Skeletal muscle tissue (tissue), 4 donors: ENCODE results near the gene KRTAP10-3. TPM values are rescaled to one million over a fixed set of nuclear protein-coding genes. Genes with fewer than 3 reads are reported as not detected.
"Not testable (repeated sequence)": the region's sequence is repeated elsewhere in the genome, so short reads cannot be mapped to it uniquely, and the experiment has no call there.

Experiments used
- H3K27ac ChIP-seq: one replicate; pipeline ENCODE4 v1.7.0; 2013; ENCODE audit warnings: mild to moderate bottlenecking, low read depth, low read length, inconsistent platforms
- H3K27me3 ChIP-seq, 3 donors: one replicate each; pipeline ENCODE4 v1.7.0; 2013; ENCODE audit warnings: low read length in 3 of 3; ENCODE audit not compliant: control insufficient read depth in 3 of 3, insufficient read depth in 3 of 3
- H3K36me3 ChIP-seq, 3 donors: one replicate each; pipeline ENCODE4 v1.7.0; 2013; ENCODE audit warnings: low read length in 3 of 3; ENCODE audit not compliant: control insufficient read depth in 3 of 3, insufficient read depth in 3 of 3
- H3K4me1 ChIP-seq, 3 donors: one replicate each; pipeline ENCODE4 v1.7.0; 2013; ENCODE audit warnings: low read length in 3 of 3, mild to moderate bottlenecking in 3 of 3; ENCODE audit not compliant: control insufficient read depth in 3 of 3, insufficient read depth in 3 of 3
- H3K4me3 ChIP-seq, 3 donors: one replicate each; pipeline ENCODE4 v1.7.0; 2013; ENCODE audit warnings: low read length in 3 of 3
- H3K9ac ChIP-seq, 3 donors: one replicate each; pipeline ENCODE4 v1.7.0; 2013; ENCODE audit warnings: low read length in 3 of 3, mild to moderate bottlenecking in 3 of 3, moderate library complexity in 2 of 3, low read depth in 1 of 3
- H3K9me3 ChIP-seq, 3 donors: one replicate each; pipeline ENCODE4 v1.7.0; 2013; ENCODE audit warnings: low read length in 3 of 3; ENCODE audit not compliant: control insufficient read depth in 3 of 3
- total RNA-seq: library from RNA; depleted of rRNA; stranded (reverse); fragments of >200 nt; gene quantifications from one replicate; pipeline ENCODE4 v1.2.3, GENCODE V29; 2014
- donor health status: Osteomylitis.

The KRTAP10-3 gene
- total RNA-seq, 1 donor from 2014 or later: not detected

- no peak overlapping the region for H3K27ac ChIP-seq
- no peaks in the 10 kb centered on the region for H3K4me1 ChIP-seq
- H3K4me3 ChIP-seq: no peak overlapping the region
- H3K36me3 ChIP-seq: no peaks in the 10 kb centered on the region
- peaks cover 0 to 3% (median 3%) of the 10 kb centered on the region in 3 donors for H3K9me3 ChIP-seq
- no peak overlapping the region for H3K9ac ChIP-seq
- peaks cover 31 to 55% (median 39%) of the 10 kb centered on the region in 3 donors for H3K27me3 ChIP-seq
Observed at GRCh38 chr21:44557491-44558328, 885 bp downstream of the KRTAP10-3 start.

- H3K4me1 ChIP-seq: no peaks in the 10 kb centered on the region
- peaks cover 0 to 3% (median 3%) of the 10 kb centered on the region in 3 donors for H3K9me3 ChIP-seq
- H3K27me3 ChIP-seq: peaks cover 40 to 63% (median 47%) of the 10 kb centered on the region in 3 donors
- H3K4me3 ChIP-seq: no peak overlapping the region
- no peak overlapping the region for H3K9ac ChIP-seq
- no peaks in the 10 kb centered on the region for H3K36me3 ChIP-seq
- no peak overlapping the region for H3K27ac ChIP-seq
Observed at GRCh38 chr21:44556879-44557278, 1.7 kb downstream of the KRTAP10-3 start.

- Histone ChIP-seq H3K36me3 (no peaks in the 10 kb centered on the region), H3K27me3 (peaks cover 49 to 75% (median 58%) of the 10 kb centered on the region in 3 donors)
Observed at GRCh38 chr21:44555200-44555875, 3.3 kb downstream of the KRTAP10-3 start.

GRCh38 chr21:44552681-44553080 lies 5.9 kb downstream of the KRTAP10-3 start:
- H3K9ac ChIP-seq: no peak overlapping the region
- H3K4me1 ChIP-seq: no peaks in the 10 kb centered on the region
- H3K27ac ChIP-seq: no peak overlapping the region
- peaks cover 0 to 3% (median 0%) of the 10 kb centered on the region in 3 donors for H3K9me3 ChIP-seq
- no peak overlapping the region for H3K4me3 ChIP-seq
- no peaks in the 10 kb centered on the region for H3K36me3 ChIP-seq
- H3K27me3 ChIP-seq: peaks cover 56 to 76% (median 63%) of the 10 kb centered on the region in 3 donors

More at GRCh38 chr21:44555200-44555875, 3.3 kb downstream of the KRTAP10-3 start:
- peaks cover 0 to 3% (median 3%) of the 10 kb centered on the region in 3 donors for H3K9me3 ChIP-seq
- H3K4me1 ChIP-seq: no peaks in the 10 kb centered on the region
- no peak overlapping the region for H3K27ac ChIP-seq
- H3K9ac ChIP-seq: no peak overlapping the region
- H3K4me3 ChIP-seq: no peak overlapping the region

- Histone ChIP-seq H3K4me3 (no peak overlapping the region), H3K4me1 (no peaks in the 10 kb centered on the region), H3K27me3 (peaks cover 53 to 77% (median 60%) of the 10 kb centered on the region in 3 donors), H3K36me3 (no peaks in the 10 kb centered on the region), H3K9ac (no peak overlapping the region), H3K9me3 (peaks cover 0 to 6% (median 0%) of the 10 kb centered on the region in 3 donors), H3K27ac (no peak overlapping the region)
Observed at GRCh38 chr21:44552136-44552535, 6.5 kb downstream of the KRTAP10-3 start.

- H3K4me1 ChIP-seq: no peaks in the 10 kb centered on the region
- H3K27ac ChIP-seq: no peak within 1 kb of the TSS
- H3K4me3 ChIP-seq: no peak within 1 kb of the TSS
- peaks cover 48 to 70% (median 54%) of the 10 kb centered on the region in 3 donors for H3K27me3 ChIP-seq
- H3K9me3 ChIP-seq: peaks cover 0 to 8% (median 0%) of the 10 kb centered on the region in 3 donors
- H3K9ac ChIP-seq: no peak within 1 kb of the TSS
- H3K36me3 ChIP-seq: no peaks in the 10 kb centered on the region
Observed at GRCh38 chr21:44551340-44551961, 7.1 kb downstream of the KRTAP10-3 start, which contains the start of gene KRTAP10-2. Gene KRTAP10-2 (minus strand): TSS chr21:44551505. CDS start chr21:44551458, 47 bp downstream.

GRCh38 chr21:44550807-44551206 lies 7.8 kb downstream of the KRTAP10-3 start:
- peaks cover 0 to 8% (median 0%) of the 10 kb centered on the region in 3 donors for H3K9me3 ChIP-seq
- no peak overlapping the region for H3K9ac ChIP-seq
- no peak overlapping the region for H3K4me3 ChIP-seq
- H3K27ac ChIP-seq: no peak overlapping the region
- H3K27me3 ChIP-seq: peaks cover 48 to 66% (median 53%) of the 10 kb centered on the region in 3 donors
- no peaks in the 10 kb centered on the region for H3K4me1 ChIP-seq
- no peaks in the 10 kb centered on the region for H3K36me3 ChIP-seq

GRCh38 chr21:44550285-44550684 lies 8.3 kb downstream of the KRTAP10-3 start:
- H3K4me3 ChIP-seq, H3K9me3 ChIP-seq, H3K36me3 ChIP-seq, H3K27ac ChIP-seq, H3K9ac ChIP-seq, H3K4me1 ChIP-seq: not testable (repeated sequence)
- peaks cover 44 to 61% (median 48%) of the 10 kb centered on the region in 3 donors for H3K27me3 ChIP-seq

GRCh38 chr21:44549525-44550211 lies 8.9 kb downstream of the KRTAP10-3 start:
- Histone ChIP-seq H3K4me3 (no peak overlapping the region), H3K27me3 (peaks cover 41 to 58% (median 45%) of the 10 kb centered on the region in 3 donors), H3K36me3 (no peaks in the 10 kb centered on the region), H3K4me1 (no peaks in the 10 kb centered on the region), H3K9me3 (peaks cover 0 to 8% (median 0%) of the 10 kb centered on the region in 3 donors), H3K27ac (no peak overlapping the region), H3K9ac (no peak overlapping the region)
